Inflammatory macrophage (primary cell): ENCODE data around the gene CLIC5.

ENCODE experiments used
- DNase-seq, 2 donors: peaks; one replicate each; pipeline ENCODE4 v3.0.0-alpha.2; 2020 to 2022

The CLIC5 gene

DNA sequence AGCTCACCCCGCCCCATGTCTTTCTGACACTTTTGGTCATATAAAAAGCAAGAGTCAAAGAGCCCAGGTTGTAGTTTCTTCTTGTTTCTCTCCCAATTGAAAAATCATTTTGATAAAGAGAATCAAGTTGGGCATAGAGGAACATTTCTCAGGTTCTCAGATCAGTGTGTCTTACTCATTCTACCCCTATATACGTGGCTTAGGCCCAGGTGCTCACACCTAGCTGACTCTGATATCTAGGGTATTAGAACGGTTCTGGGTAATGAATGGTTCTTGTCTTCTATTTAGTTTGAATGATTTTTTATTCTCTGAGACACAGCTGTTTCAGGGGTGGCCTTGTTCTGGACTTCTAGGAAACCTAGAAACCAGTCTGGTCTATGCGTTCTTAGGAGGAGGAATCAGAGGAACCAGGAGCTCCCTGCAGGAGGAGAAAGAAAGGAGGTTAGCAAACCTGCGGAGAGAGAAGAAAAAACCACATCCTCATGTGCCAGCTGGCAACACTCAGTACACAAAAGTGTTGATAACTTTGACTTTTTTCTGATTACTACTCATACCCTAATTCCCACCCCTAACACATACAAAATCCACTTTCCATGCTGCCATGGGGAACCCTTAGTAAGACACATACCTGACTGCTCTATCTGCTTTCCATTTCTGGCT lies 178.0 kb downstream of the CLIC5 start:
- no peak for DNase-seq

GRCh38 chr6:45836984-45837383 lies 178.7 kb downstream of the CLIC5 start:
- DNase-seq, result no peak

DNA sequence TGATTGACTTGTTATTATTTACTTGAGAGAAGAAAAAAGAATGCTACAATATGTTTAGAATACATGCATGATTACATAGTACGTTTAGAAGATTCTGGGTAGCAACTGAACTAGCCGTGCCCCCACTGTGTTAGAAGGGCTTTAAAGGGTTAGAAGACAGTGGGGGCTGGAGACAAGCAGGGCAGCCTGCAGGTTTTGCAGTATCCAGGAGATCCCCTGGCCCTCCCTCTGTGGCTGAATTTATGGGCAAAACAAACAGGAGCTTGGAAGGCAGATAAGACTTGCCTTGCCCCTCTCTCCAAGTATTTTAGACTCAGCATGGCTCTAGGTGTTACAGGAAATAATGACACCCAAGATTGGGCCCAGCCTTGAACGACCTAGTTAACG lies 179.2 kb downstream of the CLIC5 start:
- DNase-seq, result no peak

DNA sequence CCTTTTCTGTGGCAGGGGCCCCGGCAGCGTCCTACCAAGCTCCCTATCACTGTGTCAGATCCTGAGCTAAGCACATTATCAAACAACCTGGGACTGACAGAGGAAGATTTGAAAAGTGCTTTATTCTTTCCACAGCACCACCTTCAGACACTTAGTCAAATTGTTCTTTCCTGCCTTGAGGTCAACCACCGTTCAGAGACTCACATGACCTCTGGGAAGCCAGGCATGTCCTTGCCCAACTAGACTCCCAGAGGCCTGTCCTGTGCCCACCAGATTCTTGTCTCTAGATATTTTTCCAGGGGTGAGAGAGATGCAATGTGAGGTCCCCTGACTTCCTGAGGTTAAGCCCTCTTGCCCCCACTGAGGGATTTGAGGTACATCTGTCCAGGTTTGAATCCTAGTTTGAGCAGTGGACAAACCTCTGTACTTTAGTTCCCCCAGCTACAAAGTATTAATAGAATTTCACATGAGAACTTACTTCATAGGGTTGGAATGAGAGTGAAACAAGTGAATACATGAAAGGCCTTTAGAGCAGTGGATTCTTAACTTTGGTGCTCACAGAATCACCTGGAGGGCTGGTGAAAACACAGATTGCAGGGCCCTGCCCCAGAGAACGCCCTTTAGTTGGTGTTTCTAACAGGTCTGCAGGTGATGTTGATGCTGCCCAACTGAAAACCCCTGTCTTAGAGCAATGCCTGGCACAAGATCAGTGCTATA lies 179.8 kb downstream of the CLIC5 start:
- DNase-seq, result peak in 1 of 2 donors; percentile 4

DNA sequence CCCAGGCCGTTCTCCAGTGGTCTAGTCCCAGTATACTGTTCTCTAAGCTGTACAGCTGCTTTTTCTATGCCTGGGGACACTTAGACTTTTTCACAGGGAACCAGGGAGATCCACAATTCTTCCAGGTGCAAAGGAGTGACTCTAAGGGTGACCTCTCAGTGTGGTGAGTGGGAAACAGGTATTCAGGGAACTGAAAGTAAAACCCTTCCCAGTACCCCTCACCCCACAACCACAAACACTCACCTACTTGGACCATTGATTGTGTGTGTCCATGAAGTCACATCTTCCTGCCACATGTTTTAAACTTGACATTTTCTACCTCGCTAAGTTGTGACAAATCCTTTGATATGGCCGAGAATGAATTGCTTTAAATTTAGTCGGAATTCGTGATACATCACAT lies 183.6 kb downstream of the CLIC5 start:
- no peak for DNase-seq
